ENCODE results near the gene FYCO1.

GRCh38 chr3:45969953-45970352 lies 25.7 kb downstream of the FYCO1 start:
- no peak for TF ChIP-seq CTCF (IDR thresholded peaks at IDR 0.05; ENCODE audit: low read depth, low read length)
- TF ChIP-seq EZH2phosphoT487 (IDR thresholded peaks at IDR 0.05; ENCODE audit: low read depth) = no peak
